ENCODE measurements around the gene IPO7. TPM values are rescaled to one million over a fixed set of nuclear protein-coding genes. Genes with fewer than 3 reads are reported as not detected.
A peak's percentile ranks its signal among the peaks of the same experiment; 100 is the strongest.
"Not testable (repeated sequence)": the region's sequence is repeated elsewhere in the genome, so short reads cannot be mapped to it uniquely, and the experiment has no call there.

IPO7 gene
- total RNA-seq, 4 donors from 2014 or later: 126 to 150 (median 136) TPM

GRCh38 chr11:9386901-9387300 lies 2.4 kb downstream of the IPO7 start:
- Histone ChIP-seq H3K27ac (peak overlapping the region in 1 of 4 donors; percentile 96), H3K4me1 (peaks cover 0 to 81% (median 6%) of the 10 kb centered on the region in 3 donors), H3K36me3 (no peaks in the 10 kb centered on the region), H3K27me3 (no peaks in the 10 kb centered on the region), H3K4me3 (no peak overlapping the region), H3K9me3 (no peaks in the 10 kb centered on the region)
- TF ChIP-seq POLR2AphosphoS5 (IDR thresholded peaks at IDR 0.05): no peak
- TF ChIP-seq CTCF (IDR thresholded peaks at IDR 0.05): no peak
- no peak for TF ChIP-seq POLR2A (IDR thresholded peaks at IDR 0.05)
- TF ChIP-seq EP300 (IDR thresholded peaks at IDR 0.05): no peak
- WGBS, 2 donors (ENCODE audit: low coverage in 1 of 2): 23 to 44% methylated on average over 1 of the region's 1 CpG
- no peak for ATAC-seq

- H3K4me3 ChIP-seq: no peak overlapping the region
- no peak for ATAC-seq
- no peaks in the 10 kb centered on the region for H3K36me3 ChIP-seq
- TF ChIP-seq CTCF (IDR thresholded peaks at IDR 0.05) (no peak), POLR2AphosphoS5 (IDR thresholded peaks at IDR 0.05) (no peak), POLR2A (IDR thresholded peaks at IDR 0.05) (no peak), EP300 (IDR thresholded peaks at IDR 0.05) (no peak)
- H3K4me1 ChIP-seq: peaks cover 0 to 72% (median 6%) of the 10 kb centered on the region in 3 donors
- WGBS, 2 donors (ENCODE audit: low coverage in 1 of 2): 89 to 97% methylated on average over 10 of the region's 10 CpGs
- H3K9me3 ChIP-seq: no peaks in the 10 kb centered on the region
- no peak overlapping the region for H3K27ac ChIP-seq
- H3K27me3 ChIP-seq: no peaks in the 10 kb centered on the region
Measured at GRCh38 chr11:9396310-9396709, 11.9 kb downstream of the IPO7 start.

GRCh38 chr11:9396752-9397151 lies 12.3 kb downstream of the IPO7 start:
- no peak for ATAC-seq
- Histone ChIP-seq H3K27ac (no peak overlapping the region), H3K9me3 (no peaks in the 10 kb centered on the region), H3K27me3 (no peaks in the 10 kb centered on the region), H3K36me3 (no peaks in the 10 kb centered on the region), H3K4me1 (peaks cover 0 to 69% (median 6%) of the 10 kb centered on the region in 3 donors), H3K4me3 (no peak overlapping the region)
- 79 to 95% methylated on average over 3 of the region's 3 CpGs for WGBS, 2 donors (ENCODE audit: low coverage in 1 of 2)
- TF ChIP-seq CTCF (IDR thresholded peaks at IDR 0.05) (no peak), POLR2AphosphoS5 (IDR thresholded peaks at IDR 0.05) (no peak), POLR2A (IDR thresholded peaks at IDR 0.05) (no peak), EP300 (IDR thresholded peaks at IDR 0.05) (no peak)

- ATAC-seq: no peak
- Histone ChIP-seq H3K36me3 (no peaks in the 10 kb centered on the region), H3K4me1 (peaks cover 0 to 69% (median 6%) of the 10 kb centered on the region in 3 donors), H3K27me3 (no peaks in the 10 kb centered on the region), H3K27ac (no peak overlapping the region), H3K4me3 (no peak overlapping the region), H3K9me3 (no peaks in the 10 kb centered on the region)
- TF ChIP-seq POLR2A (IDR thresholded peaks at IDR 0.05): no peak
- no peak for TF ChIP-seq CTCF (IDR thresholded peaks at IDR 0.05)
- TF ChIP-seq POLR2AphosphoS5 (IDR thresholded peaks at IDR 0.05): no peak
- no peak for TF ChIP-seq EP300 (IDR thresholded peaks at IDR 0.05)
- WGBS, 2 donors (ENCODE audit: low coverage in 1 of 2): 76 to 80% methylated on average over 3 to 4 of the region's 4 CpGs
Measured at GRCh38 chr11:9397746-9398680, 13.6 kb downstream of the IPO7 start.

GRCh38 chr11:9399466-9399865 lies 15.0 kb downstream of the IPO7 start:
- ATAC-seq: no peak
- Histone ChIP-seq H3K9me3 (no peaks in the 10 kb centered on the region), H3K4me3 (no peak overlapping the region), H3K27me3 (no peaks in the 10 kb centered on the region), H3K36me3 (peaks cover 0 to 10% of the 10 kb centered on the region in 2 donors), H3K27ac (peak overlapping the region in 1 of 4 donors; percentile 19), H3K4me1 (peaks cover 0 to 66% (median 6%) of the 10 kb centered on the region in 3 donors)
- no peak for TF ChIP-seq EP300 (IDR thresholded peaks at IDR 0.05)
- no peak for TF ChIP-seq CTCF (IDR thresholded peaks at IDR 0.05)
- no peak for TF ChIP-seq POLR2A (IDR thresholded peaks at IDR 0.05)
- TF ChIP-seq POLR2AphosphoS5 (IDR thresholded peaks at IDR 0.05): no peak

GRCh38 chr11:9401884-9402283 lies 17.4 kb downstream of the IPO7 start:
- H3K4me3 ChIP-seq, H3K27me3 ChIP-seq, ATAC-seq, H3K27ac ChIP-seq, H3K9me3 ChIP-seq: not testable (repeated sequence)
- Histone ChIP-seq H3K36me3 (peaks cover 0 to 31% of the 10 kb centered on the region in 2 donors), H3K4me1 (peaks cover 0 to 51% (median 3%) of the 10 kb centered on the region in 3 donors)
- 44 to 59% methylated on average over 2 to 3 of the region's 8 CpGs for WGBS, 2 donors (ENCODE audit: low coverage in 1 of 2)
